Sigmoid colon (tissue), 7 donors: Measurements from ENCODE around the gene WTAP. TPM values are rescaled to one million over a fixed set of nuclear protein-coding genes. Genes with fewer than 3 reads are reported as not detected.

Experiments used
- DNase-seq: peaks from one replicate; pipeline ENCODE4 v3.0.0-alpha.2; 2019
- H3K27ac ChIP-seq, 4 donors: fragments of 200-600 bp; sonication (generic); one replicate each; pipeline ENCODE4 v1.5.1; 2016 to 2019; ENCODE audit warnings: mild to moderate bottlenecking in 1 of 4
- H3K27me3 ChIP-seq, 3 donors: fragments of 200-600 bp; sonication (generic); one replicate each; pipeline ENCODE4 v1.5.1; 2019; ENCODE audit warnings: mild to moderate bottlenecking in 1 of 3
- H3K36me3 ChIP-seq, 4 donors: fragments of 200-600 bp; sonication (generic); one replicate each; pipeline ENCODE4 v1.5.1; 2016 to 2019
- H3K4me1 ChIP-seq, 4 donors: fragments of 200-600 bp; sonication (generic); one replicate each; pipeline ENCODE4 v1.5.1; 2017 to 2019
- H3K4me3 ChIP-seq, 4 donors: fragments of 200-600 bp; sonication (generic); one replicate each; pipeline ENCODE4 v1.5.1; 2017 to 2019; ENCODE audit warnings: mild to moderate bottlenecking in 2 of 4, moderate library complexity in 1 of 4
- H3K9me3 ChIP-seq, 4 donors: fragments of 200-600 bp in 3 of 4; sonication (generic) in 3 of 4; one replicate each; pipeline versions ENCODE4 v1.5.1 to v1.6.1; 2013 to 2019
- CTCF ChIP-seq, 4 experiments: fragments of 450-650 bp in 3 of 4; fragments of 200-600 bp in 1 of 4; IDR thresholded peaks; one replicate each; pipeline ENCODE4 v1.5.1; 2016 to 2019; ENCODE audit warnings: antibody characterized with exemption in 4 of 4, mild to moderate bottlenecking in 3 of 4, moderate library complexity in 2 of 4
- EP300 ChIP-seq, 4 donors: sonication (generic); formaldehyde crosslinking; IDR thresholded peaks; one replicate each; pipeline ENCODE4 v1.6.1; 2017; ENCODE audit warnings: antibody characterized with exemption in 4 of 4
- POLR2A ChIP-seq, 2 donors: fragments of 450-650 bp; IDR thresholded peaks; one replicate each; pipeline ENCODE4 v1.6.1; 2016; ENCODE audit warnings: antibody characterized with exemption in 2 of 2, mild to moderate bottlenecking in 2 of 2, moderate library complexity in 2 of 2
- POLR2AphosphoS5 ChIP-seq, 4 donors: sonication (generic); formaldehyde crosslinking; IDR thresholded peaks; one replicate each; pipeline ENCODE4 v1.6.1; 2017; ENCODE audit warnings: antibody characterized with exemption in 4 of 4
- WGBS, 2 donors: extraction: QIAGEN DNeasy Blood & Tissue Kit; methylation state at CpG; one replicate each; pipeline ENCODE4 v1.1.7; 2013; 5-methylcytosine and 5-hydroxymethylcytosine counted together
- intact Hi-C: fragments of 100-400 bp; cut with DNase I; formaldehyde crosslinking; loops from one replicate; pipeline ENCODE4 v1.15.1; 2023
- polyA plus RNA-seq, 3 donors: library from polyadenylated mRNA; stranded (reverse); fragments of 200-250 nt; gene quantifications; one replicate each; pipeline ENCODE4 v1.2.3, GENCODE V29; 2013
- total RNA-seq, 4 donors: library from RNA; depleted of rRNA; stranded (reverse); fragments of >200 nt; gene quantifications; one replicate each; pipeline ENCODE4 v1.1.0, GENCODE V29; 2016
- donor health status: healthy with polysubstance abuse.
- donor health status: Bipolar disorder and iron deficiency.
- donor health status: healthy.

WTAP gene
- total and polyA plus RNA-seq, 7 donors: 55.9 to 93.8 (median 71.7) TPM

GRCh38 chr6:159788276-159788675 lies 61.0 kb downstream of the WTAP start:
- TF ChIP-seq CTCF (IDR thresholded peaks at IDR 0.05) (no peak), POLR2A (IDR thresholded peaks at IDR 0.05) (no peak), POLR2AphosphoS5 (IDR thresholded peaks at IDR 0.05) (no peak), EP300 (IDR thresholded peaks at IDR 0.05) (no peak)
- H3K4me1 ChIP-seq: peaks cover 0 to 62% (median 42%) of the 10 kb centered on the region in 4 donors
- H3K9me3 ChIP-seq: no peaks in the 10 kb centered on the region
- WGBS, 2 donors: 14 to 39% methylated on average over 15 of the region's 15 CpGs
- H3K27me3 ChIP-seq: no peaks in the 10 kb centered on the region
- peak overlapping the region; percentile 96 to 99 (median 98) for H3K27ac ChIP-seq
- DNase-seq: no peak
- H3K36me3 ChIP-seq: peaks cover 21 to 56% (median 27%) of the 10 kb centered on the region in 4 donors
- H3K4me3 ChIP-seq: peak overlapping the region; percentile 86 to 97 (median 96)
- intact Hi-C loops: loop anchor here (2.0 to 5.0 kb wide), 2 partner anchors 25 to 36 kb away; partner anchors contain the start of gene ACAT2

DNA sequence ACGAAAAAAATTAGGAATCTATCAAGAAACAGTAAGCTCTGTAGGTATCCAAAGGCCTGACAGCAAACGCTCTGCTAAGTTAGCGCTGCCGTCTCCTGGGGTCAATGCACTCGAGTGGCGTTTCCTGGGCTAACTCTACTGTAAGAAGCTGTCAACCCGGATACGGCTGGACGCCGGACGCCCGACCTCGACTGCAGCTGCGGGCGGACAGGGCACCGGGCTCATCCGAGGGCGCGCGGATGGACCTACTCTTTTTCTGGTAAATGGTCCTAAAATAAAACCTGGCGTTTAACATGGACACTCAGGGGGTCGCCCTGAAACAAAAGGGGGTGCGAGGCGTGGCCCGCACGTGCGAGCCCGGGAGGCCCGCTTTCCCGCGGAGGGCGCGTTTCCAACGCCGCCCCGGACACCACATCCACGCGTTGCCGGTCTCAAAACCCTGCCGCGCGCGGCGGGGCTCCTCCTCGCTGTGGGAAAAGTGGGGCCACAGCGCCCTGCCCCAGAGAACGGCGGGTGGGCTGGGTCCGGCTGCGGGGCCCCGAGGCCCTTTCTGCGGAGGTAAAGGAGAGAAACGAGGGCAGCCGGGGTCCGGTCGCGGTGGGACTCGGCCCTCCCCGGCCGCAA lies 61.6 kb downstream of the WTAP start:
- peaks cover 0 to 67% (median 47%) of the 10 kb centered on the region in 4 donors for H3K4me1 ChIP-seq
- intact Hi-C loops: loop anchor here (1.0 to 5.0 kb wide), 4 partner anchors 26 to 98 kb away; partner anchors contain the start of genes ACAT2 and WTAP
- peak overlapping the region; percentile 86 to 97 (median 96) for H3K4me3 ChIP-seq
- WGBS, 2 donors: 0 to 1% methylated on average over 60 of the region's 60 CpGs
- DNase-seq: peak; percentile 78
- peak overlapping the region; percentile 96 to 99 (median 98) for H3K27ac ChIP-seq
- H3K36me3 ChIP-seq: peaks cover 16 to 53% (median 24%) of the 10 kb centered on the region in 4 donors
- TF ChIP-seq POLR2A (IDR thresholded peaks at IDR 0.05) (no peak), POLR2AphosphoS5 (IDR thresholded peaks at IDR 0.05) (no peak), EP300 (IDR thresholded peaks at IDR 0.05) (no peak), CTCF (IDR thresholded peaks at IDR 0.05) (no peak)
- H3K27me3 ChIP-seq: no peaks in the 10 kb centered on the region
- H3K9me3 ChIP-seq: no peaks in the 10 kb centered on the region

GRCh38 chr6:159789377-159790148 lies 62.3 kb downstream of the WTAP start, which contains the start of gene TCP1:
Gene TCP1, minus strand, starts transcription at chr6:159789602. Its CDS starts 134 bp downstream, at chr6:159789468.
- Histone ChIP-seq H3K4me1 (peaks cover 0 to 73% (median 50%) of the 10 kb centered on the region in 4 donors), H3K27ac (peak within 1 kb of the TSS; percentile 96 to 99 (median 98)), H3K27me3 (no peaks in the 10 kb centered on the region), H3K36me3 (peaks cover 16 to 50% (median 24%) of the 10 kb centered on the region in 4 donors), H3K9me3 (no peaks in the 10 kb centered on the region), H3K4me3 (peak within 1 kb of the TSS; percentile 86 to 97 (median 96))
- DNase-seq: peak; percentile 100
- WGBS, 2 donors: 0 to 1% methylated on average over 64 of the region's 64 CpGs
- TF ChIP-seq EP300 (IDR thresholded peaks at IDR 0.05) (peak in 1 of 4 donors; percentile 74), POLR2A (IDR thresholded peaks at IDR 0.05) (peak; percentile 96 to 97), POLR2AphosphoS5 (IDR thresholded peaks at IDR 0.05) (peak; percentile 97 to 100 (median 98)), CTCF (IDR thresholded peaks at IDR 0.05) (no peak)
- intact Hi-C loops: loop anchor here (1.0 to 5.0 kb wide), 6 partner anchors 27 to 241 kb away; partner anchors contain the start of genes ACAT2, IGF2R and WTAP

GRCh38 chr6:159790149-159790955 lies 63.0 kb downstream of the WTAP start, which contains the start of gene MRPL18:
Gene MRPL18, plus strand, starts transcription at chr6:159790467. Its CDS starts 121 bp downstream, at chr6:159790588.
- DNase-seq: peak; percentile 99
- Histone ChIP-seq H3K4me3 (peak within 1 kb of the TSS; percentile 86 to 97 (median 96)), H3K4me1 (peaks cover 0 to 67% (median 50%) of the 10 kb centered on the region in 4 donors), H3K27ac (peak within 1 kb of the TSS; percentile 96 to 99 (median 98)), H3K27me3 (no peaks in the 10 kb centered on the region), H3K36me3 (peaks cover 14 to 42% (median 19%) of the 10 kb centered on the region in 4 donors), H3K9me3 (no peaks in the 10 kb centered on the region)
- intact Hi-C loops: loop anchor here (2.0 kb wide), 2 partner anchors 178 to 240 kb away; partner anchors contain the start of gene IGF2R
- peak; percentile 58 to 65 for TF ChIP-seq POLR2A (IDR thresholded peaks at IDR 0.05)
- TF ChIP-seq CTCF (IDR thresholded peaks at IDR 0.05): no peak
- TF ChIP-seq POLR2AphosphoS5 (IDR thresholded peaks at IDR 0.05): peak; percentile 82 to 91 (median 88)
- 0% methylated on average over 56 of the region's 56 CpGs for WGBS, 2 donors
